NOMO-1 treated with DMSO at 0.1 percent for 48 hours (cell line): Measurements from ENCODE around the gene GRIK4.

Experiments used
- DNase-seq: peaks from one replicate; lab custom pipeline; 2025; ENCODE audit not compliant: unreplicated experiment; lab: John Stamatoyannopoulos, UW

GRIK4 gene

DNA sequence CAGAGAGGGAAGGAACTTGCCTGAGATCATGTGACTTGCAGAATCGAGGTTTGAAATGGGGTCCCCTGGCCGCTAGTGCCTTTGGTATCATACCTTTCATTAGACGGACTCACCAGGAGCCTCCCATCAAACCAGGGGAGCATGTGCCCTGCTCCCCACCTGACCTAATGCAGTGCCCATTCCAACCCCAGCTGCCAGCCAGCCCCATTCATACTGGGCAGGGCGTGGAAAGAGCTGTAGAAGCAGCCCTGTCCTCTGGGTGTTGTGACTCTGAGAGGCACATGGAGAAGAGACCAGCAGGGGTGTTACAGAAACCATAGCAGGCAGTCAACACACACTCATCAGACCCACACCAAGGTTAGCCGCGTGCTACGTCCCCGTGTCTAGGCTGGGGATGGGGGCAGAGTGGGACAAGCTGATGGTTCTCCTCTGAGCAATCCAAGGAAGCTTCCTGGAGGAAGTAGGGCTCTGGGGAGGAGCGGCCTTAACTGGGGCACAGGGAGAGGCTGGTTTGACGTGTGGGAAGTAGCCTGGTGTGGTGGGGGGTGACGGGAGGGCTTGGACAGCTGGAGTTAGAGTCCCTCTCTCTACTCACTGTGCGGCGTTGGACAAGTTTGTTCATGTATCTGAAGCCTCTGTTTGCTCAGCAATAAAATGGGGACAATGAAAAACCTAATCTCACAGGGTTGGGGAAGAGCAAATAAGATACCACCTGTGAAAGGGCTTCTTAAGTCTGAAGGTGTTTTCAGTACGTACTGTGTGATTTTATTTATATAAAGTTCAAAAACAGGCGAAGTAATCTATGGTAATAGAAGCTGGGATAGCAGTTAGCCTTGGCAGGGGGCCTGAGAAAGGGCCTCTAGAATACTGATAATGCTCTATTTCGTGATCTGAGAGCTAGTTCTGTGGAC lies 14.0 kb downstream of the GRIK4 start:
- no peak for DNase-seq

- no peak for DNase-seq
These were observed 14.7 kb downstream of the GRIK4 start for GRCh38 chr11:120526241-120526640.

GRCh38 chr11:120527111-120527761 lies 15.7 kb downstream of the GRIK4 start:
- DNase-seq = no peak

- DNase-seq = no peak
These were observed 17.2 kb downstream of the GRIK4 start for GRCh38 chr11:120528749-120529148.

- no peak for DNase-seq
These were observed 17.7 kb downstream of the GRIK4 start for GRCh38 chr11:120529214-120529613.

- no peak for DNase-seq
These were observed 18.4 kb downstream of the GRIK4 start for GRCh38 chr11:120529911-120530310.

- no peak for DNase-seq
These were observed 20.7 kb downstream of the GRIK4 start for GRCh38 chr11:120532082-120532831.

- DNase-seq = no peak
These were observed 21.3 kb downstream of the GRIK4 start for GRCh38 chr11:120532832-120533196.

- no peak for DNase-seq
These were observed 24.7 kb downstream of the GRIK4 start for GRCh38 chr11:120536091-120536796.

DNA sequence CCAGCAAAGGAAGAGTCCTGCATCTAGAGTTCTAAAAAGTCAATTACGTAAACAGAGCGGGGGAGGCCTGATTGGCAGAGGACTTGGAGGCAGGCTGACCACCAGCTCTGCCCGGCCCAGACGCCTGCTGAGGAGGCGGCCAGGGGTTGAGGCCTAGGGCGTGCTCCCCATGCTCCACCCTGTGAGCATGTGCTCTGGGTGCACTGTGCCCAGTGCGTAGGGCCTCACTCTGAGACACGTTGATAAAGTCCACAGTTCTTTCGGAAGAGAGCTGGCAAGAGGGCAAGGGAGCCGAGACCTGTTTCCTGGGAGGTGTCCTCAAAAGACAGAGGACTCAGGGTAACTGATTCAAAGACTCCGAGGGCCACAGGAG lies 25.2 kb downstream of the GRIK4 start:
- no peak for DNase-seq

GRCh38 chr11:120537996-120538395 lies 26.4 kb downstream of the GRIK4 start:
- no peak for DNase-seq

DNA sequence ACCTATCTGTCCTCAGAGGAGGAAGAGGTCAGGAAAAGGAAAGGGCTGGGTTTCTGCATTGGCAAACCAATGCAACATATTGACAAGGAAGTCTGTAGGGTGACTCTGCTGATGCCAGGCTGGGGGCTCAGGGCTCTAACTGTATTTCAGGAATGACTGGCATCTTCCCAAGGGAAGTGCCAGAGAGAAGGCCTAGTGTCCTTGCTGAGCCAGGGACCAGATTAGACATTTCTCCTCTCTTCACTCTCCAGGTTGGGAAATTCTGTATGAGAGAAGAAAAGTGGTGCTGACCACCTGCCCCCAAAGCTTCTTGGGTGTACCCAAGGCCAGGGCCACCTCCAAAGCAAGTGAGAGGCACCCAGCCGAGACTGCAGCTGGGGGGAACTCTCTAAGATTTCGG lies 27.2 kb downstream of the GRIK4 start:
- no peak for DNase-seq

DNA sequence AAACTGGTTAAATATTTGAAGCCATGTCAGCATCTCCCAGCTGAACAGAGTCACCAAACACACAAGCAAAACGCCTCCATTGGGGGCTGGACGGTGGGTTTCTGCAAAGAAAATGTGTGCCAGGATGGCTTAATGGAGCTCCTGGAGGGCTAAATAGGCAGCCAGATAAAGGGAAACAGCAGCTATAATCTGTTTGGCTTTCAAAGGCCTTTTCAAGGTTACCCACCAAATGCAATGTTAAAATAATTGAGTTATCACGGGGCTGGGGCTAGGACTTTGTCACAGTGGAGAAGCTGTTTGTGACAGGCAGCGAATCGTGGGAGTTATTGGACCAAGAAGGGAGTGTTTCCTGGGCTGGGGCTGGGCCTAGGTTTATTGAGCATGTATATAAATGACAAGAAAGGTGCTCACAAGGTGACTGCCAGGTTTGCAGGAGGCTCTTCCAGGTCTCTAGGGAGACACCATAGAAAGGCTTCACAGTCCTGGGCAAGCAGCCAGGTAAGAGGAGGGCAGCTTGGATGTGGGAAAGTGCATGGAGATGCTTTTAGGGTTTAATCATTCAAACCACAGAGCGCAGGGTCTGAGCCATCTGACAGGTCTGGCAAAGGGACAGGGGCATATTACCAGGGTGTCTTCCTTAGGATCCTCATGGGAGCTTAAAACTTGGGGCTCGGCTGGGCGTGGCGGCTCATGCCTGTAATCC lies 28.3 kb downstream of the GRIK4 start:
- DNase-seq = no peak

- DNase-seq = no peak
These were observed 29.4 kb downstream of the GRIK4 start for GRCh38 chr11:120540744-120541465.

DNA sequence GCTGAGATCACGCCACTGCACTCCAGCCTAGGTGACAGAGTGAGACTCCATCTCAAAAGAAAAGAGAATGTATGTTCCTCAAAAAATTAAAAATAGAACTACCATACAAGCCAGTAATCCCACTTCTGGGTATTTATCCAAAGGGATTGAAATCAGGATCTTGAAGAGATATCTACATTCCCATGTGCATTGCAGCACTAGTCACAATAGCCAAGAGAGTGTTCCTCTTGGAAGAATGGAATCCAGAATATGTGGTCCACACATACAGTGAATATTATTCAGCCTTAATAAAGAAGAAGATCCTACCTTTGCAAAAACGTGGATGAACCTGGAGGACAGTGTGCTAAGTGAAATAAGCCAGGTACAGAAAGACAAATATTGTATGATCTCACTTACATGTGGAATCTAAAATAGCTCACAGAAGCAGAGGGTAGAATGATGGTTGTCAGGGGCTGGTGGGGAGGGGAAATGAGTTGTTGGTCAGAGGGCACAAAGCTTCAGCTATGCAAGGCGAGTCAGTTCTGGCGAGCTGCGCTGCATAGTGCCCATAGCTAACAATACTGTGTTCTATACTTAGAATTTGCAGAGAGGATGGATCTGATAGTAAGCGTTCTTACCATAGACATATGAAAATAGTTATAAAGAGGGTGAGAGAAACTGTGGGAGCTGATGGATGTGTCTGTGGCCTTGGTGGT lies 32.1 kb downstream of the GRIK4 start:
- no peak for DNase-seq

- DNase-seq = no peak
These were observed 34.3 kb downstream of the GRIK4 start for GRCh38 chr11:120545813-120546212.

DNA sequence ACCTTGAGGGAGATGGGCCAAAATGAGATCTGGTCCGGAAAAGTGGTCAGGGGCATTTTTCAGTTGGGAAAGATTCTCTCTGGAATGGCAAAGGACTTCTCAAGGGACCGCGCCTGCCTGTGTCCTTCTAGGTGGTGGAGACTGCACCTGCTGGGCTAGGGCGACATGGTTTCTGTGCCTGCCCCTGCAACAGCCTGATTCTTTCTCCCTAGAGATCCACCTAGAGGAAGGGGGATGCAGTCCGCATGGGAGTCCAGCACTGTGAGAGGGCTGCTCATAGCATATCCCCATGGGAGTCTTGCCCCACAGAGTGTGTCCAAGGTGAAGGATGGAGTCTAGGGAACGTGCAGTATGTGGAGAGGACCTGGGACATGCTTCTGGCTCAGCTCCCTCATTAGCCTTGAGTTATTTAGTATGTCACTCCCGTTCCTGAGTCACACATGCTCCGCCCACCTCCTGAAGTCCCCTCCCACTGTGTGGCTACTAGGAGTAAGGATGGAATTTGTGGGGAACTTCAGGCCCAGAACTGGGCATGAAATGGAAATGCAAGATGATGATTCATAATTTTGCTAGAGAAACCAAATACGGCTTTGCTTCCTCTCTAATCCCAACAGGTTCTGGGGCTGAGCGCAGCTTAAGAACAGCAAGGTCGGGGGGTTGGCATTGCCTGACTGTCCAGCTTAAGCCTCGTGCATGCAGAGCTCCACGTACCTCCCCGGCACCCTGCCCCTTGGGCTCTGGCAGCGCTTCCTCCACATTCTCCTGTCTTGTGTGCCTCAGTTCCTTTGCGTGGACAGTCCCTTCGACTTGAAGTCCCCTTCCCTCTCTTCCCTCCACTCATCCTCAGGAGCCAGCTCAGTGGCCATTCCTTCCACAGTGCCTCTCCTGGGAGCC lies 35.0 kb downstream of the GRIK4 start:
- no peak for DNase-seq

DNA sequence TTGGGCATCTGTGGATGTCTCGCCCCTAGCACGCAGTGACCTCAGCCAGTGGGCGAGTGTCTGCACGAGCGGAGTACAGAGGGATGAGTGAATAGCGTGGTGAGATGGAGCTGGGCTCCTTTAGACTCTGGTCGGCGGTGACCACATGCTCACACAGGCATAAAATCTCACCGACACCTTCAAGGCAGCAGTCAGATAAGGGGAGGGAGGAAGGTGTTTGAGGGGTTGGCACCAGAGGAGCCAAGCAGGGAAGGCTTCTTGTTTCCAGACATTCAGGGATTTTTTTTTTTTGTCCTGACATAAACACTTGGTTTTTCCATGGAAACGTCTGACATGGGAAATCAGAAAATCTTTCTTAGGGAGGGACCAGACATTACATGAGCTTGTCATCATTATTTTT lies 35.8 kb downstream of the GRIK4 start:
- no peak for DNase-seq
